NB4 (cell line): ENCODE results near the gene KRT6C.
"Not testable (repeated sequence)": the region's sequence is repeated elsewhere in the genome, so short reads cannot be mapped to it uniquely, and the experiment has no call there.

Source experiments
- DNase-seq: peaks from one replicate; pipeline ENCODE4 v3.0.0; 2010; ENCODE audit warnings: low read depth
- H3K4me3 ChIP-seq: one replicate; pipeline ENCODE4 v1.5.1; 2011; ENCODE audit warnings: mild to moderate bottlenecking, low read depth, low read length, moderate library complexity
- MYC ChIP-seq: IDR thresholded peaks from 2 replicates; pipeline ENCODE4 v1.6.1; 2011; ENCODE audit warnings: low read depth, low read length
- POLR2A ChIP-seq: IDR thresholded peaks from 2 replicates; pipeline ENCODE4 v1.6.1; 2011; ENCODE audit warnings: mild to moderate bottlenecking; ENCODE audit not compliant: insufficient read length; ENCODE audit errors: extremely low read depth
- TF ChIP-seq, protein P1 (sequence below): IDR thresholded peaks from one replicate; pipeline ENCODE4 v1.5.1; 2012; ENCODE audit warnings: low read depth, low read length
- TF ChIP-seq, protein P2 (sequence below): IDR thresholded peaks from 2 replicates; pipeline ENCODE4 v1.6.1; 2011; ENCODE audit warnings: low read depth, low read length

The KRT6C gene

DNA sequence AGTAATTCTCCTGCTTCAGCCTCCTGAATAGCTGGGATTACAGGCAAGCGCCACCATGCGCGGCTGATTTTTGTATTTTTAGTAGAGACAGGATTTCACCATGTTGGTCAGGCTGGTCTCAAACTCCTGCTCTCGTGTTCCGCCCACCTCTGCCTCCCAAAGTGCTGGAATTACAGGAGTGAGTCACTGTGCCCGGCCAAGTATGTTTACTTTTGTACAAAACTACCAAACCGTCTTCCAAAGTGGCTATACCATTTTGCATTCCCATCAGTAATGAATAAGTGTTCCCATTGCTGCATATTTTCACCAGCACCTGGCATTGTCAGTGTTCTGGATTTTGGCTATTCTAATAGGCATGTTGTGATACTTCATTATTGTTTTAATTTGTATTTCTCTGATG is 27.9 kb upstream of the KRT6C start:
- no peak overlapping the region for H3K4me3 ChIP-seq
- TF ChIP-seq, protein P1, sequence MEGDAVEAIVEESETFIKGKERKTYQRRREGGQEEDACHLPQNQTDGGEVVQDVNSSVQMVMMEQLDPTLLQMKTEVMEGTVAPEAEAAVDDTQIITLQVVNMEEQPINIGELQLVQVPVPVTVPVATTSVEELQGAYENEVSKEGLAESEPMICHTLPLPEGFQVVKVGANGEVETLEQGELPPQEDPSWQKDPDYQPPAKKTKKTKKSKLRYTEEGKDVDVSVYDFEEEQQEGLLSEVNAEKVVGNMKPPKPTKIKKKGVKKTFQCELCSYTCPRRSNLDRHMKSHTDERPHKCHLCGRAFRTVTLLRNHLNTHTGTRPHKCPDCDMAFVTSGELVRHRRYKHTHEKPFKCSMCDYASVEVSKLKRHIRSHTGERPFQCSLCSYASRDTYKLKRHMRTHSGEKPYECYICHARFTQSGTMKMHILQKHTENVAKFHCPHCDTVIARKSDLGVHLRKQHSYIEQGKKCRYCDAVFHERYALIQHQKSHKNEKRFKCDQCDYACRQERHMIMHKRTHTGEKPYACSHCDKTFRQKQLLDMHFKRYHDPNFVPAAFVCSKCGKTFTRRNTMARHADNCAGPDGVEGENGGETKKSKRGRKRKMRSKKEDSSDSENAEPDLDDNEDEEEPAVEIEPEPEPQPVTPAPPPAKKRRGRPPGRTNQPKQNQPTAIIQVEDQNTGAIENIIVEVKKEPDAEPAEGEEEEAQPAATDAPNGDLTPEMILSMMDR, result no peak
- no peak for TF ChIP-seq MYC
- TF ChIP-seq, protein P2, sequence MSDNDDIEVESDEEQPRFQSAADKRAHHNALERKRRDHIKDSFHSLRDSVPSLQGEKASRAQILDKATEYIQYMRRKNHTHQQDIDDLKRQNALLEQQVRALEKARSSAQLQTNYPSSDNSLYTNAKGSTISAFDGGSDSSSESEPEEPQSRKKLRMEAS, result no peak
- TF ChIP-seq POLR2A, result no peak
- DNase-seq, result no peak

DNA sequence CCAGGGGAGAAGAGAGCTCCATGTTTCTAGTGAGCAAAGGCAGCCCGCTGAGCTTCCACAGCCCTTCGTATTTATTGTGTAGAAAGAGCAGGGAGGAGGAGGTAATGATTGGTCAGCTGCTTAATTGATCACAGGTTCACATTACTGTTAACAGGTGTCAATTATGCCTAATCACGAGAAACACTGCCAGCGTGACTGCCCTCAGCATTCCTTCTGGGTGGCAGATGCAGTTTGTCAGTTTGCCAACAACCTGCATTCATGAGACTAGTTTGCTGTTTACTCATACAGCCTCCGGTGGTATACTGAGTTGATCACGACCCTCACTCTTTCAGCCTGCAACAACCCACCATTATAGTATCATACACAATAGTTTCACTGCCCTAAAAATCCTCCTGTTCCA is 27.0 kb upstream of the KRT6C start:
- H3K4me3 ChIP-seq, DNase-seq: not testable (repeated sequence)

DNA sequence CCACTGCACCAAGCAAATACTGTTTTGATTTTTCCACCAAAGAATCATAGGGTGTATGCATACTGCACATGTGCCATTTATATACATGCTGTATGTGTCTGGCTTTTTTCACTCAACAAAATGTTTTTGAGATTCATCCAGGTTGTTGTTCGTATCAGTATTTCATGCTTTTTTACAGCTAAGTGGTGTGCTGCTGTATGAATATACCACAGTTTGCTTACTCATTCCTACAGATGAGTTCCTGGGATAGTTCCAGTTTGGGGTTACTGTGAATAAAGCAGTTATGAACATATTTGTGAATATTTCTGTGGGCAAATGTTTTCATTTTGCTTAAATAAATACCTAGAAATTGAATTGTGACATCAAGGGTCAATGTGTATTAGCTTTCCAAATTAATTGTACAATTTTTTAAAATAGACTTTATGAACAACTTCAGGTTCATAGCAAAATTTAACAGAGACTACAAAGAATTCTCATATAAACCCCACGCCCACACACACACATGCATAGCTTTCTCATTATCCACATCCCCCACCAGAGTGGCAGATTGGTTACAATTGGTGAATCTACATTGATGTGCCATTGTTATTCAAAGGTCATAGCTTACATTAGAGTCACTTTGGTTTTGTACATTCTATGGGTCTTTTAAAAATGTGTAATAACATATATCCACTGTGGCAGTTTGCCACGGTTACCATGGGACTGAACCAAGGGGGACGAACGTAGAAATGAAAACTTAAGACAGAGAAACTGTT is 26.4 kb upstream of the KRT6C start:
- no peak for DNase-seq
- no peak overlapping the region for H3K4me3 ChIP-seq
- TF ChIP-seq MYC, result no peak
- TF ChIP-seq, protein P1, result no peak
- TF ChIP-seq POLR2A, result no peak
- TF ChIP-seq, protein P2, result no peak

DNA sequence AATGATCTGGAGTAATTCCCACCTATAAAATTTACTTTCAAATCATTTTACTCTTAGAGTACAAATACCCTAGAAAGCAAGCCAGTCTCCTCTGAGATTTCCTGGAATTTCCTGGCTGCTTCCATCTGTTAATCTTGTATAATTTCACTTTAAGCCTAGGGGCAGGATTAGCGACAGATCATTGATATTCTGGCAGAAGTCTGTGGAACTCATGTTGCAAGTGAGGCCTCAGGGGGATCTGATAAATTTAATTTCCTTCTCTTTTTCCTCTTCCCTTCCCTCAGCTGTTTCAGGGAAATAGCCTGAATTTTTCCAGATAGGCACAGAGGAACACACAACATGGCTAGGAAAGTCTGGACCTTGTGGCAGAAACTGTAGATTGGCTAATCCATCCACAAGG is 25.3 kb upstream of the KRT6C start:
- no peak for DNase-seq
- TF ChIP-seq MYC (no peak), POLR2A (no peak)
- TF ChIP-seq, protein P1, result no peak
- TF ChIP-seq, protein P2, result no peak
- no peak overlapping the region for H3K4me3 ChIP-seq

DNA sequence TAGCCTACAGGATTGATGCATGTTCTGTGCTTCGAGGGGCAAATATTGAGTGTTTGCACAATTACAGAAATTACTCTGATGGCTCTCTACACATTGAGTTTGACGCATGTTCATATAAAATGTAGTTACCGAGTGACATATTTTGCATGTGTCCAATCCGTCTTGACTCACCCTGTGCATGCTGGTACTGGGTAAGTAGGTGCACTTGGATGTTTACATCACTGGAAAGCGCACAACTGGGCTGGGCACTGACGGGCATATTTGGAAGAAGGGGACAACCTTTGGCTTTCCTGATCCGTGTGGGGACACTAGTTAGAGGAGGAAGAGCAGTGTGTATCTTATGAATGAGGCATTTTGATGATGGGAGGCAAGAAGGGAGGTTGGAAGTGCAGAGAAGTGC is 24.4 kb upstream of the KRT6C start:
- no peak for DNase-seq
- TF ChIP-seq, protein P1, result no peak
- no peak overlapping the region for H3K4me3 ChIP-seq

DNA sequence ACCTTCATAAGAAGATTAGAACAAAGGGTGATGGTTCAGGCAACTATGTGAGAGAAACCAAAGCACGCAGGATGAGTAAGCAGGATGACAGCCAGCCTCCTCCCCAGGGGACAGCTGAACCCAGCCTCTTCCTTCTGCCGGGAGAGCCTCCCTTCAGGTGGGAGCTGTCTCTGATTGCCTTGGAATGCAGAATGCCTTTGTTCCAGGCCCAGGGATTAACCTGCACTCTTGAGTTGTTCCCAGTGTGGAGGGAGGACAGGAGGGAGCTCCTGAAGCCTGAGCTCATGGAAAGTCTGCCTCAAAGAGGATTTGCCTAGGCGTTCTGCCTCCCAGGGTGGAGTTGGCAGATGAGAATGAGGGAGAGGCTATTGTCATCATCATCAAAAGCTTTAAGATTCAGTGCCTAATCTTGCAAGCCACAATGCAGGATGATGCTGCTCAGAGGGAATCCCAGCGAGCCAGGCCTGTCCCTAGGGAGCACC is 23.0 kb upstream of the KRT6C start:
- no peak overlapping the region for H3K4me3 ChIP-seq
- DNase-seq, result peak; percentile 29
- TF ChIP-seq, protein P1, result no peak
- no peak for TF ChIP-seq MYC
- TF ChIP-seq, protein P2, result no peak
- TF ChIP-seq POLR2A, result no peak
